Measurements from ENCODE around the gene POU6F2. TPM values are rescaled to one million over a fixed set of nuclear protein-coding genes. Genes with fewer than 3 reads are reported as not detected.

POU6F2 gene
- total RNA-seq, 2 experiments from 2014 or later, result not detected

DNA sequence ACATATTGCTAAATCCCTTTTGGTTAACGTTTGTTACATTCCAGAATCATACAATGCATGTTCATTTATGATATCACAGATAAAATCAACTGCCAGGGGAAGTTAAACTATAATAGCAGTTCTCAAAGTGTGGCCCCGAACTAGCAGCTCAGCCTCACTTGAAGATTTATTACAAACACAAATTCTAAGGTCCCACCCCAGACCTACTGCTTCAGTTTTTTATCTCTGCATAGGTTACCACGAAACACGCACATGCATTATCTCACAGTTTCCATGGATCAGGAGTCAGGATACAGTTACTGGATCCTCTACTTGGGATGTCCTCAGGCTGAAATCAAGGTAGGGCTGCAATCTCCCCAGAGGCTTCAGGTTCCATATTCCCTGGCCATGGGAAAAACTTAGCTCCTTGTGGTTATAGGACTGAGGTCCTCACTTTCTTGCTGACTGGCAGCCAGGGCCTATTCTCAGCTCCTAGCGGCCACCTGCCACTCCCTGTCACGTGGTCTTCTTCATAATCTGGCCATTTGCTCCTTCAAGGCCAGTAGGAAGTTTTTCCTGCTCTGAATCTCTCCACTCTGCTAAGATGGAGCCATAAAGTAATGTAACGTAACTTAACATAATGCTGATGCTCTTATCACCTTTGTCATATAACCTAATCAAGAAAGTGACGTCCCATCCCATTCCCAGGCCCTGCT, 538.0 kb downstream of the POU6F2 start:
- POLR2A ChIA-PET, result no interaction called here
- CTCF ChIA-PET, result interaction anchor here (1.5 kb wide), 1 partner anchor 62 kb away, joined by 3 read pairs; no protein-coding TSS in a partner anchor

DNA sequence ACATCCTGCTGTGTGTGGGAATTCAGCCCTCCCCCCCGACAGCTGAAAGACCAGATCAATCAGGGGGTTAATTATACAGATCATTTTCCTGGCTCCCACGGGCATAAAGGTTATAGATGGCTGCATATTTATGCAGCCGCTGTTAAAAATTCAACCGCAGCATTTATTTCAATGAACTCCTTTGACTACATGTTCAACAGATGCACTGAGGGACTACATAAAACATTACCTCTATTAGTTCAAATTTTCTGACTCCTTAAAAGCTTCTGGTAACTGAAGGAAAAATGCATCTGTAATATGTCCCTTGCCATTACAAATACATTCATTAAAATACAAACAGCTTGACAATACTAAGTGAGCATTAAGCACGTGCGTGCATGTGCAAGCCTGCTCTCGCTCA, 538.8 kb downstream of the POU6F2 start:
- CTCF ChIA-PET, result interaction anchor here (1.5 kb wide), 1 partner anchor 63 kb away, joined by 3 read pairs; no protein-coding TSS in a partner anchor
- POLR2A ChIA-PET, result no interaction called here

DNA sequence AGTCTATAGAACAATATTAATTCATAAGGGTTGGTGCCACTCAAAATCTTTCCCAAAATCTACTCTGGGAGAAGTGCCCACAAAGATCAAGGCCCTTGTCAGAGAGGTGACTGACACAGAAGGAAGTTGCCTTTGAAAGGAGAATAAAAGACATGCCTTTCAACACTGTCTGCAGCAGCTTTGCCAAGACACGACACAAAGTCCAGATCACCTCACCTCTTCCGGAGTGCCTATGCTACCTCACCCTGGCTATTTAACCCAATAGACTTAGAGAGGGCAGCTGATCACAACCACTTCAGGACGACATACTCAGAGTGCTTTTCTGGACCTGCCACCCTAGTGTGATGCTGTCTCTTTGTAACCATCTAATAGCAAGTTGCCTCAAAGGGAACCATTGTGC, 539.5 kb downstream of the POU6F2 start:
- ChIA-PET CTCF (no interaction called here), POLR2A (no interaction called here)

Other genes with a start within 250 kb of the POU6F2 start
- 10 to 100 TPM; 67.6 to 72.3 TPM for gene VPS41, start 68.7 kb upstream of the POU6F2 start, total RNA-seq